ENCODE results near the gene RERE.

GRCh38 chr1:8358897-8359616, 458.4 kb downstream of the RERE start:
- TF ChIP-seq CTCF (IDR thresholded peaks at IDR 0.05) (no peak), POLR2A (IDR thresholded peaks at IDR 0.05) (no peak), EP300 (IDR thresholded peaks at IDR 0.05) (no peak)
